Panc1 (cell line): ENCODE measurements around the gene PDHA1.

Experiments
- POLR2AphosphoS5 ChIP-seq: IDR thresholded peaks from 2 replicates; pipeline ENCODE4 v1.6.1; 2012; ENCODE audit warnings: mild to moderate bottlenecking, low read depth, low read length, moderate library complexity
- TF ChIP-seq, protein P1 (sequence below), 2 experiments: IDR thresholded peaks; 2 replicates each; pipeline ENCODE4 v1.6.1; 2011 to 2012; ENCODE audit warnings: low read depth in 2 of 2, control low read depth in 1 of 2, low read length in 1 of 2, mild to moderate bottlenecking in 1 of 2, moderate library complexity in 1 of 2; ENCODE audit not compliant: insufficient read depth in 1 of 2

- no peak for TF ChIP-seq POLR2AphosphoS5
- TF ChIP-seq, protein P1, sequence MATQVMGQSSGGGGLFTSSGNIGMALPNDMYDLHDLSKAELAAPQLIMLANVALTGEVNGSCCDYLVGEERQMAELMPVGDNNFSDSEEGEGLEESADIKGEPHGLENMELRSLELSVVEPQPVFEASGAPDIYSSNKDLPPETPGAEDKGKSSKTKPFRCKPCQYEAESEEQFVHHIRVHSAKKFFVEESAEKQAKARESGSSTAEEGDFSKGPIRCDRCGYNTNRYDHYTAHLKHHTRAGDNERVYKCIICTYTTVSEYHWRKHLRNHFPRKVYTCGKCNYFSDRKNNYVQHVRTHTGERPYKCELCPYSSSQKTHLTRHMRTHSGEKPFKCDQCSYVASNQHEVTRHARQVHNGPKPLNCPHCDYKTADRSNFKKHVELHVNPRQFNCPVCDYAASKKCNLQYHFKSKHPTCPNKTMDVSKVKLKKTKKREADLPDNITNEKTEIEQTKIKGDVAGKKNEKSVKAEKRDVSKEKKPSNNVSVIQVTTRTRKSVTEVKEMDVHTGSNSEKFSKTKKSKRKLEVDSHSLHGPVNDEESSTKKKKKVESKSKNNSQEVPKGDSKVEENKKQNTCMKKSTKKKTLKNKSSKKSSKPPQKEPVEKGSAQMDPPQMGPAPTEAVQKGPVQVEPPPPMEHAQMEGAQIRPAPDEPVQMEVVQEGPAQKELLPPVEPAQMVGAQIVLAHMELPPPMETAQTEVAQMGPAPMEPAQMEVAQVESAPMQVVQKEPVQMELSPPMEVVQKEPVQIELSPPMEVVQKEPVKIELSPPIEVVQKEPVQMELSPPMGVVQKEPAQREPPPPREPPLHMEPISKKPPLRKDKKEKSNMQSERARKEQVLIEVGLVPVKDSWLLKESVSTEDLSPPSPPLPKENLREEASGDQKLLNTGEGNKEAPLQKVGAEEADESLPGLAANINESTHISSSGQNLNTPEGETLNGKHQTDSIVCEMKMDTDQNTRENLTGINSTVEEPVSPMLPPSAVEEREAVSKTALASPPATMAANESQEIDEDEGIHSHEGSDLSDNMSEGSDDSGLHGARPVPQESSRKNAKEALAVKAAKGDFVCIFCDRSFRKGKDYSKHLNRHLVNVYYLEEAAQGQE (IDR thresholded peaks at IDR 0.05; ENCODE audit: insufficient read depth in 1 of 2, low read depth in 2 of 2, low read length in 1 of 2): no peak
Measured at GRCh38 chrX:19331831-19332230, 11.9 kb upstream of the PDHA1 start.
